C4-2B (cell line): ENCODE measurements around the gene TSPAN9.

Experiments used
- H3K27ac ChIP-seq: fragments of 450-650 bp; 2 replicates; pipeline ENCODE4 v1.5.1; 2017
- CTCF ChIP-seq: fragments of 450-650 bp; conservative IDR thresholded peaks from 2 replicates; pipeline ENCODE4 v1.5.1; 2017; ENCODE audit warnings: mild to moderate bottlenecking
- ZFX ChIP-seq: fragments of 450-650 bp; IDR thresholded peaks from 2 replicates; pipeline ENCODE4 v1.6.1; 2017

The TSPAN9 gene

GRCh38 chr12:3164454-3165077 is 87.4 kb downstream of the TSPAN9 start:
- no peak for TF ChIP-seq CTCF
- no peak for TF ChIP-seq ZFX
- no peak overlapping the region for H3K27ac ChIP-seq

- TF ChIP-seq ZFX (no peak), CTCF (no peak)
- no peak overlapping the region for H3K27ac ChIP-seq
Observed at GRCh38 chr12:3165078-3165980, 88.2 kb downstream of the TSPAN9 start.

- H3K27ac ChIP-seq = no peak overlapping the region
- no peak for TF ChIP-seq CTCF
Observed at GRCh38 chr12:3167636-3168035, 90.5 kb downstream of the TSPAN9 start.

GRCh38 chr12:3168223-3169221 is 91.3 kb downstream of the TSPAN9 start:
- TF ChIP-seq ZFX (no peak), CTCF (no peak)
- no peak overlapping the region for H3K27ac ChIP-seq

GRCh38 chr12:3170423-3171194 is 93.4 kb downstream of the TSPAN9 start:
- H3K27ac ChIP-seq = no peak overlapping the region
- no peak for TF ChIP-seq ZFX
- no peak for TF ChIP-seq CTCF

- H3K27ac ChIP-seq = no peak overlapping the region
- TF ChIP-seq CTCF = no peak
- no peak for TF ChIP-seq ZFX
Observed at GRCh38 chr12:3171195-3171591, 94.0 kb downstream of the TSPAN9 start.
